Activated CD4-positive, alpha-beta T cell treated with anti-CD3 and anti-CD28 coated beads, Interleukin-2, amount 50 U/mL, for 24 hours (primary cell): Measurements from ENCODE around the gene DNAJC17.
A peak's percentile ranks its signal among the peaks of the same experiment; 100 is the strongest.

Experiments
- DNase-seq, 2 donors: peaks; one replicate each; pipeline ENCODE4 v3.0.0-alpha.2; 2020; ENCODE audit warnings: low read depth in 1 of 2, low spot score in 1 of 2

DNAJC17 gene, protein sequence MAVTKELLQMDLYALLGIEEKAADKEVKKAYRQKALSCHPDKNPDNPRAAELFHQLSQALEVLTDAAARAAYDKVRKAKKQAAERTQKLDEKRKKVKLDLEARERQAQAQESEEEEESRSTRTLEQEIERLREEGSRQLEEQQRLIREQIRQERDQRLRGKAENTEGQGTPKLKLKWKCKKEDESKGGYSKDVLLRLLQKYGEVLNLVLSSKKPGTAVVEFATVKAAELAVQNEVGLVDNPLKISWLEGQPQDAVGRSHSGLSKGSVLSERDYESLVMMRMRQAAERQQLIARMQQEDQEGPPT

DNA sequence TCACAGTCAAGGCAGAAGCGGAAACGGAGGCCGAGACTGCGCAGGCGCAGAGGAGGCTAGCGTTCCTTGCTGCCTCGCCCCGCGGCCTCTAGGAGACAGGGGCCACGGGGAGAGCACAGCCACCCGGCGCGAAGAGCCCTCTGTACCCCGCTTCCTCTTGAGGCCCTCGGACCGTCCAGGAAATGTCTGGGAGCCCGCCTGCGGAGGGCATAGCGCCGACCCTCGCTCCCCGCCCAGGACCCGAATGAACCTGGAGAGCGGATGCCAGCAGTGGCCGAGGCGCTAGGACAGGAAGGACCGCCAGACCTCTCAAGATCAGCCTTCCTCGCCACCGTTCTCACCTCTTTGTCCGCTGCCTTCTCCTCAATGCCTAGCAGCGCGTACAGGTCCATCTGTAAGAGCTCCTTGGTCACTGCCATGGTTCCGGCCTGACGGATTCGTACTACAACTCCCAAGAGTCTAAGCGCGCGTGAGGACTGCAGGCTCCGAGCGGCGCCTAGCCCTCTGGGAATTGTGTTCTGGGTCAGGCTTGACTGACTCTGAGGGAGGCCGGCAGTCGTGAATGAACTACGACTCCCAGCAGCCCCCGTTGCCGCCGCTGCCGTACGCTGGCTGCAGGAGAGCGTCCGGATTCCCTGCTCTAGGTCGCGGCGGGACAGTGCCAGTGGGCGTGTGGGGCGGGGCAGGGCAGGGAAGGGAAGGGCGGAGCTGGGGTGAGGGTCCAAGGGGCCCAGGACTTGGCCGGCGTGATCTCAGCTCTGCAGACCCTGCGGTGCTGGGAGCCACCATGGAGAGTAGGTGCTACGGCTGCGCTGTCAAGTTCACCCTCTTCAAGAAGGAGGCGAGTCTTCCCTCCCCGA is at the start of gene DNAJC17, which contains the start of gene ZFYVE19:
TSS of gene DNAJC17 (minus strand) at position 446 of the 860 bp plus-strand sequence. CDS start at position 419, 27 bp downstream.
TSS of gene ZFYVE19 (plus strand) at position 62 of the 860 bp plus-strand sequence. CDS start at position 563, 501 bp downstream.
- DNase-seq: peak; percentile 92 to 94

- DNase-seq: no peak
These were observed 49.5 kb upstream of the DNAJC17 start for GRCh38 chr15:40856746-40857145.

- no peak for DNase-seq
These were observed 48.5 kb upstream of the DNAJC17 start for GRCh38 chr15:40855706-40856234.

DNA sequence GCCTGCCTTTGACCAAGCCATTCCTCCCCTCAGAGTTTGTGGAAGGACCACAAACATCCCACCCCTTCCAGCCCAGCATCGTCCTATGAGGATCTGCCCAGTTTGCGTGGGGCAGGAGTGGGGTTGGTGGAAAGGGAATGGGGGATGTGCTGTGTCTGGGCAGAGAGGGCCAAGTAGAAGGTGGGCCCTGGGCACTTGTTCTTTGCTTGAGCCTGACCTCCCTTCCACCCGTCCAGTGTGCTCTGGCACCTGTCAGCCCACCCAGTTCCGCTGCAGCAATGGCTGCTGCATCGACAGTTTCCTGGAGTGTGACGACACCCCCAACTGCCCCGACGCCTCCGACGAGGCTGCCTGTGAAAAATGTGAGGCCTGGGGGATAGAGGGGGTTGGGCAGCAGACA is 46.9 kb upstream of the DNAJC17 start:
- no peak for DNase-seq

- no peak for DNase-seq
These were observed 46.1 kb upstream of the DNAJC17 start for GRCh38 chr15:40853241-40853890.

- DNase-seq: no peak
These were observed 45.3 kb upstream of the DNAJC17 start for GRCh38 chr15:40852529-40852928.

- no peak for DNase-seq
These were observed 43.4 kb upstream of the DNAJC17 start for GRCh38 chr15:40850576-40851112.

DNA sequence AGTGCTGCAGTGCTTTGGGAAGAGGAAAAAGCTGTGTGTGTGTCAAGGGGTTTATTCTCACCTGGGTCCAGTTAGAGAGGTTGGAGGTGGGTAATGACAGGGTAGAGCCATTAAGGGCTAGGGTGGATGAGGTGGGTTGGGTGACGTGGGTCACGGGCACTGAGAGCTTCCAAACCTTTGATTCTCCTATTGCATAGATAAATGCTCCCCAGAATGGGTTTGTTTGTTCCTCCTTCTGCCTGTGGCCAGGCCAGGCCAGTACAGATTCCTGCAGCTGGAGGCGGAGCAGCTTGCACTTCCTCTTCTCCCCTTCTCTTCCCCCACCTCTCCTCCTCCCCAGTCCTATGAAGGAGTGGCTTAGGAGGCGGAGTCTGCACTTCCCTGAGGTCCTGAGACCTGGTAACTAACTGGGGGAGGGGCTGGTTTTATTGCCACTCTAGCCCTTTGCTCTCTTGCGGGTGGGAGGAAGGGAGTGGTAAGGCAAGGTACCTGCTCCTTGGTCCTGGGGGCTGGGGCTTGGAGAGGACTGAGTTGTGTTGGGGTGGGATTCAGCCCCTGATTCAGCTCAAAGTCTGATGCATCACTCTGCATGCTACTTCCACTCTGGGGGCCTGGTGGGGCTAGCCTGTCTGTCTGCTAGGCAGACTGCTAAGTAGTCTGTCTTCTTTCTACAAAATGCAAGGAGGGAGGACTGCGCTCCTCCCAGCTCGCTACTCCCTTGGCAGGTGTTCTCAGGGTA is 40.1 kb upstream of the DNAJC17 start:
- DNase-seq: no peak

GRCh38 chr15:40846841-40847222 is 39.6 kb upstream of the DNAJC17 start:
- no peak for DNase-seq

DNA sequence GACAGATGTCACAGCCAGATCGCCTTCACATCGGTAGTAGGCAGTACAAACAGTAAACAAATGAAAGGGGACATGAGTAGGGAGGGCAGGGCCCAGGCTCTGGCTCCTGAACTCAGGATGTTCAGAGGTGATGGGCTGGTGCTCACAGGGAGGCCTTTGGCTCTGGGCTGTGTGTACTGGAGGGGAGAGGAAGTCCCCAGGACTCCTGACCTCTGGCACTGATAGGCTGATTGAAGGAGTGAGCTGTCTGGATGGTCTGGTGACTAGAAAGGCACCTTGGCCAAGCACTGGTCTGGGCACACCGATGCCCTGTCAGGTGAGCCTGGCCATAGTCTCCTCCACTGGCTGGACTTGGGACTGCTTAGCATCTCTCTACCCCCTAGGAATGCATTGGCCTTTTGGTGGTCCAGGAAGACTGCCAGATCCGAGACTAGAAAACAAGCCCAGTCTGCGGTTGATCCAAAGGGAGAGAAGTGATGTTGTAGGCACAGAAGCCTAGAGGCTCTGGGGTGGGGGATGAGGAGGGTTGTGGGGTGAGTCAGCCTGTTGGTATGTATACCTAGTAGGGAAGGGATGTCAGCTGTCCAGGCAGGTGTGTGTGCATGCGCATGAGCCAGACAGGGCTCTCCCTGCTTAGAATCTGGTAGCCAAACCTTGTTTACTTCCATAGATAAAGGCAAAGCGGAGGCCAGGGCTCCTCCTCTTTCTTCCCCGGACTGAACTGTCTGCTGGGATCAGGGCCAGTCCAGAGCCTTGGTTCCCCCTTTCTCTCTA is 38.4 kb upstream of the DNAJC17 start:
- no peak for DNase-seq

DNA sequence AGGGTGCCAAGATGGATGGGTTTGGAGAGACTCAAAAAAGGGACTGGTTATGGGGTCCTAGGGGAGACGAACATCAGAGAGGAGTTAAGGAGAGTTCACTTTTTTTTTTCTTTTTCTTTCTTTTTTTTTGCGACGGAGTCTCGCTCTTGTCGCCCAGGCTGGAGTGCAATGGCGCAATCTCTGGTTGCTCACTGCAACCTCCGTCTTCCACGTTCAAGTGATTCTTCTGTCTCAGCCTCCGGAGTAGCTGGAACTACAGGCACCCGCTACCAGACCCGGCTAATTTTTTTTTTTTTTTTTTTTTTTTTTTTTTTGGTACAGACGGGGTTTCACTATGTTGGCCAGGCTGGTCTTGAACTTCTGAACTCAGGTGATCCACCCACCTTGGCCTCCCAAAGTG is 37.8 kb upstream of the DNAJC17 start:
- no peak for DNase-seq

- peak; percentile 4 to 17 for DNase-seq
These were observed 37.4 kb upstream of the DNAJC17 start for GRCh38 chr15:40844696-40845030.

GRCh38 chr15:40843885-40844695 is 36.8 kb upstream of the DNAJC17 start, which contains the start of gene SPINT1:
TSS of gene SPINT1 (plus strand) at chr15:40844048. CDS start at chr15:40844555, 507 bp downstream.
- peak; percentile 48 to 53 for DNase-seq

DNA sequence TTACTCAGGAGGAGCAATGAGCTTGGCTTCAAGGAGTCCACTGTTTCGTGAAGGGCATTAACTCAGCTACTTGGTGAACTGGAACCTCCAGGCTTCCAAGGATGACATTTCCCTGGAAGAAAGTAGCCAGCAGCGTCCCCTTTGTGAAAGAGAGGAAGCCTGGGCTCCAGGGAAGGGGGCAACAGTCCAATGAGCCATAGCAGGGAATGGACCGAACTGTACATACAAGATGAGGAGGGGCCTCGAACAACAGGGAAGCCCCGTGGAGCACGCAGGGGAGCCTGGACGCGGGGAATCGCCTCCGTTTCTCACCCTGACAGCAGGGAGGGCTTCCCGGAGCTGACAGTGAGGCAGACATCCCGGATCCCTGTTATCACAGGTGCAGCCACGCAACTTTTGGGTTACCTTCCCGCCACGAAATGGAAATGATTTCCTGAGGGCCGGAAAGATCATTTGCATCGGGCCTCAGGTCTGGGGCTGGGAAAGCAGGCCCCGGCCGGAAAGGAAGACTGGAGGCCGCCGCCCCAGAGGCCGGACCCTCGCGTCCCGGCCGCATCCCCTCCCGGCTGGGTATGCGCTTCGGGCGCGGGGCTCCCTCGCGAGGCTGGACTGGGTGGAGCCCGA is 36.1 kb upstream of the DNAJC17 start:
- DNase-seq: no peak

- no peak for DNase-seq
These were observed 34.5 kb upstream of the DNAJC17 start for GRCh38 chr15:40841741-40842140.

DNA sequence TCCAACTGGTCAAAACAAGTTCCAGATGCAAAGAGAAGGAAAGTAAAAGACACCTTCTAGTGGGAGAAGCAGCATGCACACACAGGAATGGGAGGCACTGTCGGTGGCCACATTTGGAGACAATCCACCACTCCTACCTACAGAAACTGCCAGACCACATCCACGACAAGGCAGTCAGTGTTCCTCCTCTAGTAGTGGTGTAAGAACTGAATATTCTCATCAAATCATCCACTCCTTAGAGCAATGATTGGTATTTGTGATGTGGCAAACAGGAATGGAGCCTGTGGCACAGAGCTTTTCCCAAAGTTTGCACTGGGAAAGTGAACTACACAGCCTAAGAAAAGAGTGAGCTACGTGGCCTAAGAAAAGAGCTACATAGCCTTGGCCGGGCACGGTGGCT is 31.5 kb upstream of the DNAJC17 start:
- no peak for DNase-seq

GRCh38 chr15:40836020-40836419 is 28.7 kb upstream of the DNAJC17 start:
- no peak for DNase-seq

GRCh38 chr15:40832903-40833302 is 25.6 kb upstream of the DNAJC17 start:
- no peak for DNase-seq
